HFF-Myc (cell line): ENCODE results near the gene OST4.

Experiments
- DNase-seq: peaks from one replicate; pipeline ENCODE4 v3.0.0-alpha.2; 2011; ENCODE audit warnings: low read depth; ENCODE audit errors: extremely low read depth
- H3K4me3 ChIP-seq: replicated peaks from 2 replicates; pipeline ENCODE4 v1.5.1; 2011; ENCODE audit warnings: low read depth, mild to moderate bottlenecking, control low read depth, low read length
- TF ChIP-seq, protein P1 (sequence below): IDR thresholded peaks from 2 replicates; pipeline ENCODE4 v1.5.1; 2012; ENCODE audit warnings: mild to moderate bottlenecking, low read depth, low read length, control low read depth; ENCODE audit errors: missing control alignments

OST4 gene

DNA sequence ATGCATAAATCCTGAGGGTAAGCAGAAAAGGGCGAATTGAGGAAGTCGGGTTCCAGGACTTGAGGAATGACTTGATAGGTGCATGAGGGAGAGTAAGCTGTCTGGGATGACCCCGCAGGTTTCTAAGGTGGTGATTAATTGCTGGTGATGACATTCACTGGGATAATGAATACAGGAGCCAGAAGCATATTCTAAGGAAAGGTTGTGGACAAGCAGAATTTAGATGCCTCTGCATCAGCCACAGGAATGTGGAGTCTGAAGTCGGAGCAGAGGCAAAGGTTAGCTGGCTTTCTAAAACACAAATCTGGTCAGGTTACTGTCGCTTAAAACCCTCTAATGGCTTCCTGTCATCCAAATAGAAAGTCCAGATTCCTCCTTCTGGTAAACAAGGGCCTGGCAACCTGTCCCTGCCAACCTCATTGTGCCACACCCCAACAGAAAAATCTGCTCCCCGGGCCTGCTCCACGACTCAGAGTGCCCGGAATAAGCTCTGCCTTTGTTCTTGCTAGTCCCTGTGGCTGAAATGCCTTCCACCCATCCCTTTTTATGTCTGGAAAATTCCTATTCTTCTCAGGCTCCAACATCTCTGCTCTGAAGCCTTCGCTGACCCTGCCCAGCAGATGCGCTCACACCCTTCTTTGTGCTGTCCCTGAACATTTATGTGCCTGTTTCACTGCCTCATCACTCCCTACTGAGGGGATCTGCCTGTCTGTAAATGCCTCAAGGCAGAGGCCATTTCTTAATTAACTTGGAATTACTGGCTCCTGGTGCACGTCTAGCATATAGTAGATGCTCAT lies 50.0 kb downstream of the OST4 start:
- TF ChIP-seq, protein P1, sequence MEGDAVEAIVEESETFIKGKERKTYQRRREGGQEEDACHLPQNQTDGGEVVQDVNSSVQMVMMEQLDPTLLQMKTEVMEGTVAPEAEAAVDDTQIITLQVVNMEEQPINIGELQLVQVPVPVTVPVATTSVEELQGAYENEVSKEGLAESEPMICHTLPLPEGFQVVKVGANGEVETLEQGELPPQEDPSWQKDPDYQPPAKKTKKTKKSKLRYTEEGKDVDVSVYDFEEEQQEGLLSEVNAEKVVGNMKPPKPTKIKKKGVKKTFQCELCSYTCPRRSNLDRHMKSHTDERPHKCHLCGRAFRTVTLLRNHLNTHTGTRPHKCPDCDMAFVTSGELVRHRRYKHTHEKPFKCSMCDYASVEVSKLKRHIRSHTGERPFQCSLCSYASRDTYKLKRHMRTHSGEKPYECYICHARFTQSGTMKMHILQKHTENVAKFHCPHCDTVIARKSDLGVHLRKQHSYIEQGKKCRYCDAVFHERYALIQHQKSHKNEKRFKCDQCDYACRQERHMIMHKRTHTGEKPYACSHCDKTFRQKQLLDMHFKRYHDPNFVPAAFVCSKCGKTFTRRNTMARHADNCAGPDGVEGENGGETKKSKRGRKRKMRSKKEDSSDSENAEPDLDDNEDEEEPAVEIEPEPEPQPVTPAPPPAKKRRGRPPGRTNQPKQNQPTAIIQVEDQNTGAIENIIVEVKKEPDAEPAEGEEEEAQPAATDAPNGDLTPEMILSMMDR = no peak
- no peak for DNase-seq
- H3K4me3 ChIP-seq = no peak overlapping the region
